Subcutaneous abdominal adipose tissue (tissue), 5 donors: ENCODE results near the gene SPDL1.

Source experiments
- H3K27ac ChIP-seq: one replicate; pipeline ENCODE4 v1.7.0; 2013; ENCODE audit warnings: low read depth, mild to moderate bottlenecking, inconsistent platforms, low read length, moderate library complexity
- H3K27me3 ChIP-seq, 5 donors: one replicate each; pipeline ENCODE4 v1.7.0; 2013; ENCODE audit warnings: low read length in 5 of 5, inconsistent platforms in 1 of 5; ENCODE audit not compliant: control insufficient read depth in 5 of 5, insufficient read depth in 4 of 5
- H3K36me3 ChIP-seq, 5 donors: one replicate each; pipeline ENCODE4 v1.7.0; 2013; ENCODE audit warnings: low read length in 5 of 5; ENCODE audit not compliant: control insufficient read depth in 5 of 5, insufficient read depth in 5 of 5
- H3K4me1 ChIP-seq, 5 donors: one replicate each; pipeline ENCODE4 v1.7.0; 2013; ENCODE audit warnings: low read length in 5 of 5, mild to moderate bottlenecking in 3 of 5, moderate library complexity in 1 of 5; ENCODE audit not compliant: control insufficient read depth in 5 of 5, insufficient read depth in 5 of 5
- H3K4me3 ChIP-seq, 5 donors: one replicate each; pipeline ENCODE4 v1.7.0; 2013; ENCODE audit warnings: low read length in 5 of 5, low read depth in 1 of 5
- H3K9ac ChIP-seq, 5 donors: one replicate each; pipeline ENCODE4 v1.7.0; 2013; ENCODE audit warnings: low read length in 5 of 5, mild to moderate bottlenecking in 4 of 5, moderate library complexity in 3 of 5
- H3K9me3 ChIP-seq, 5 donors: one replicate each; pipeline ENCODE4 v1.7.0; 2013; ENCODE audit warnings: low read length in 5 of 5; ENCODE audit not compliant: control insufficient read depth in 5 of 5
- donor health status: healthy.
- donor health status: healthy.
- donor health status: healthy.
- donor health status: healthy.
- donor health status: healthy.

The SPDL1 gene

GRCh38 chr5:169583424-169584220, at the start of gene SPDL1:
TSS of gene SPDL1 (plus strand) at chr5:169583773. CDS start at chr5:169588417, 4,644 bp downstream.
- no peaks in the 10 kb centered on the region for H3K9me3 ChIP-seq
- peak within 1 kb of the TSS; percentile 66 to 98 (median 95) for H3K9ac ChIP-seq
- peak within 1 kb of the TSS; percentile 78 for H3K27ac ChIP-seq
- H3K4me1 ChIP-seq: peaks cover 5 to 19% (median 14%) of the 10 kb centered on the region in 5 donors
- H3K27me3 ChIP-seq: peaks cover 0 to 3% (median 0%) of the 10 kb centered on the region in 5 donors
- peaks cover 0 to 2% (median 0%) of the 10 kb centered on the region in 5 donors for H3K36me3 ChIP-seq
- peak within 1 kb of the TSS; percentile 80 to 91 (median 86) for H3K4me3 ChIP-seq

GRCh38 chr5:169534311-169534880, 49.2 kb upstream of the SPDL1 start:
- H3K36me3 ChIP-seq: no peaks in the 10 kb centered on the region
- H3K4me1 ChIP-seq: peaks cover 0 to 10% (median 5%) of the 10 kb centered on the region in 5 donors
- H3K27ac ChIP-seq: no peak overlapping the region
- no peak overlapping the region for H3K4me3 ChIP-seq
- H3K27me3 ChIP-seq: no peaks in the 10 kb centered on the region
- H3K9ac ChIP-seq: no peak overlapping the region
- H3K9me3 ChIP-seq: no peaks in the 10 kb centered on the region

GRCh38 chr5:169534939-169535338, 48.6 kb upstream of the SPDL1 start:
- Histone ChIP-seq H3K9me3 (no peaks in the 10 kb centered on the region), H3K36me3 (no peaks in the 10 kb centered on the region), H3K27me3 (no peaks in the 10 kb centered on the region), H3K27ac (no peak overlapping the region), H3K9ac (no peak overlapping the region), H3K4me3 (no peak overlapping the region), H3K4me1 (peaks cover 0 to 10% (median 5%) of the 10 kb centered on the region in 5 donors)

GRCh38 chr5:169538944-169539343, 44.6 kb upstream of the SPDL1 start:
- peaks cover 0 to 3% (median 0%) of the 10 kb centered on the region in 5 donors for H3K9me3 ChIP-seq
- no peak overlapping the region for H3K9ac ChIP-seq
- no peaks in the 10 kb centered on the region for H3K27me3 ChIP-seq
- peaks cover 0 to 10% (median 5%) of the 10 kb centered on the region in 5 donors for H3K4me1 ChIP-seq
- H3K36me3 ChIP-seq: no peaks in the 10 kb centered on the region
- H3K4me3 ChIP-seq: no peak overlapping the region
- no peak overlapping the region for H3K27ac ChIP-seq

- Histone ChIP-seq H3K4me3 (no peak overlapping the region), H3K27me3 (no peaks in the 10 kb centered on the region), H3K27ac (no peak overlapping the region), H3K4me1 (peaks cover 0 to 4% (median 0%) of the 10 kb centered on the region in 5 donors), H3K9ac (no peak overlapping the region), H3K36me3 (no peaks in the 10 kb centered on the region), H3K9me3 (peaks cover 0 to 3% (median 0%) of the 10 kb centered on the region in 5 donors)
These were observed 40.8 kb upstream of the SPDL1 start for GRCh38 chr5:169542811-169543210.

GRCh38 chr5:169544264-169544950, 39.2 kb upstream of the SPDL1 start:
- Histone ChIP-seq H3K4me1 (peaks cover 0 to 5% (median 0%) of the 10 kb centered on the region in 5 donors), H3K9me3 (peaks cover 0 to 3% (median 0%) of the 10 kb centered on the region in 5 donors), H3K36me3 (no peaks in the 10 kb centered on the region), H3K9ac (no peak overlapping the region), H3K27ac (no peak overlapping the region), H3K4me3 (no peak overlapping the region), H3K27me3 (peaks cover 0 to 5% (median 0%) of the 10 kb centered on the region in 5 donors)

GRCh38 chr5:169545762-169546161, 37.8 kb upstream of the SPDL1 start:
- Histone ChIP-seq H3K27me3 (peaks cover 0 to 10% (median 0%) of the 10 kb centered on the region in 5 donors), H3K27ac (no peak overlapping the region), H3K36me3 (no peaks in the 10 kb centered on the region), H3K4me1 (peaks cover 0 to 10% (median 0%) of the 10 kb centered on the region in 5 donors), H3K9me3 (peaks cover 0 to 3% (median 0%) of the 10 kb centered on the region in 5 donors), H3K9ac (no peak overlapping the region), H3K4me3 (no peak overlapping the region)

- no peak overlapping the region for H3K27ac ChIP-seq
- no peak overlapping the region for H3K4me3 ChIP-seq
- peaks cover 0 to 10% (median 0%) of the 10 kb centered on the region in 5 donors for H3K4me1 ChIP-seq
- H3K9me3 ChIP-seq: peaks cover 0 to 3% (median 0%) of the 10 kb centered on the region in 5 donors
- H3K9ac ChIP-seq: no peak overlapping the region
- H3K27me3 ChIP-seq: peaks cover 0 to 10% (median 0%) of the 10 kb centered on the region in 5 donors
- no peaks in the 10 kb centered on the region for H3K36me3 ChIP-seq
These were observed 37.2 kb upstream of the SPDL1 start for GRCh38 chr5:169546346-169546745.

- H3K27me3 ChIP-seq: peaks cover 0 to 10% (median 0%) of the 10 kb centered on the region in 5 donors
- H3K9me3 ChIP-seq: no peaks in the 10 kb centered on the region
- no peaks in the 10 kb centered on the region for H3K36me3 ChIP-seq
- peaks cover 0 to 10% (median 0%) of the 10 kb centered on the region in 5 donors for H3K4me1 ChIP-seq
- H3K27ac ChIP-seq: no peak overlapping the region
- H3K9ac ChIP-seq: no peak overlapping the region
- H3K4me3 ChIP-seq: no peak overlapping the region
These were observed 36.1 kb upstream of the SPDL1 start for GRCh38 chr5:169547508-169547907.
